HepG2 (cell line): Measurements from ENCODE around the gene CXADR. TPM values are rescaled to one million over a fixed set of nuclear protein-coding genes. Genes with fewer than 3 reads are reported as not detected.
A peak's percentile ranks its signal among the peaks of the same experiment; 100 is the strongest.

Source experiments
- FOXP4 ChIP-seq: sonication (generic); formaldehyde crosslinking; IDR thresholded peaks from 2 replicates; pipeline ENCODE4 v1.4.0; 2020; ENCODE audit warnings: missing genetic modification reagents
- HDAC2 ChIP-seq: sonication (generic); formaldehyde crosslinking; IDR thresholded peaks from 2 replicates; pipeline ENCODE4 v1.4.0; 2020; ENCODE audit warnings: missing genetic modification reagents
- HMG20A ChIP-seq: IDR thresholded peaks from 2 replicates; pipeline ENCODE4 v1.6.1; 2016; ENCODE audit warnings: borderline replicate concordance
- NR3C1 ChIP-seq: sonication (generic); formaldehyde crosslinking; IDR thresholded peaks from 2 replicates; pipeline ENCODE4 v1.4.0; 2020; ENCODE audit warnings: missing genetic modification reagents
- RBAK ChIP-seq: sonication (generic); formaldehyde crosslinking; IDR thresholded peaks from 2 replicates; pipeline ENCODE4 v1.5.1; 2020; ENCODE audit warnings: mild to moderate bottlenecking, missing genetic modification reagents
- RCOR2 ChIP-seq: IDR thresholded peaks from 2 replicates; pipeline ENCODE4 v1.6.1; 2016; ENCODE audit warnings: missing biosample characterization, missing genetic modification reagents
- RNF2 ChIP-seq: fragments of 450-650 bp; conservative IDR thresholded peaks from 2 replicates; pipeline ENCODE4 v1.6.1; 2016; ENCODE audit warnings: low read depth
- RORA ChIP-seq: sonication (generic); formaldehyde crosslinking; IDR thresholded peaks from 2 replicates; pipeline ENCODE4 v1.5.0; 2020; ENCODE audit warnings: mild to moderate bottlenecking, missing genetic modification reagents, moderate library complexity
- SALL2 ChIP-seq: sonication (generic); formaldehyde crosslinking; IDR thresholded peaks from 2 replicates; pipeline ENCODE4 v1.8.1; 2023; ENCODE audit warnings: mild to moderate bottlenecking, missing genetic modification reagents, inconsistent platforms
- TBL1XR1 ChIP-seq: fragments of 150-350 bp; IDR thresholded peaks from 2 replicates; pipeline ENCODE4 v1.6.1; 2014; ENCODE audit warnings: borderline replicate concordance, low read length; ENCODE audit not compliant: partially characterized antibody
- ZBTB49 ChIP-seq: sonication (generic); formaldehyde crosslinking; IDR thresholded peaks from 2 replicates; pipeline ENCODE4 v1.4.0; 2020; ENCODE audit warnings: missing genetic modification reagents, borderline replicate concordance
- ZMYM2 ChIP-seq: sonication (generic); formaldehyde crosslinking; IDR thresholded peaks from 2 replicates; pipeline ENCODE4 v1.8.0; 2022; ENCODE audit warnings: mild to moderate bottlenecking, missing genetic modification reagents
- ZMYM3 ChIP-seq: sonication (generic); formaldehyde crosslinking; IDR thresholded peaks from 2 replicates; pipeline ENCODE4 v1.5.1; 2020; ENCODE audit warnings: mild to moderate bottlenecking, missing genetic modification reagents
- ZNF260 ChIP-seq: sonication (generic); formaldehyde crosslinking; IDR thresholded peaks from 2 replicates; pipeline ENCODE4 v1.4.0; 2020; ENCODE audit warnings: missing genetic modification reagents, low read depth, mild to moderate bottlenecking, borderline replicate concordance
- ZNF512 ChIP-seq: sonication (generic); formaldehyde crosslinking; IDR thresholded peaks from 2 replicates; pipeline ENCODE4 v1.4.0; 2020; ENCODE audit warnings: mild to moderate bottlenecking, missing genetic modification reagents
- ZNF549 ChIP-seq: sonication (generic); formaldehyde crosslinking; IDR thresholded peaks from 2 replicates; pipeline ENCODE4 v1.5.0; 2020; ENCODE audit warnings: missing genetic modification reagents
- ZNF570 ChIP-seq: sonication (generic); formaldehyde crosslinking; IDR thresholded peaks from 2 replicates; pipeline ENCODE4 v1.4.0; 2020; ENCODE audit warnings: mild to moderate bottlenecking, missing genetic modification reagents, borderline replicate concordance
- ZNF687 ChIP-seq: sonication (generic); formaldehyde crosslinking; IDR thresholded peaks from 2 replicates; pipeline ENCODE4 v1.5.1; 2020; ENCODE audit warnings: mild to moderate bottlenecking, missing genetic modification reagents, moderate library complexity
- ZNF772 ChIP-seq: sonication (generic); formaldehyde crosslinking; IDR thresholded peaks from 2 replicates; pipeline ENCODE4 v1.5.0; 2020; ENCODE audit warnings: mild to moderate bottlenecking, missing genetic modification reagents
- ZNF781 ChIP-seq: sonication (generic); formaldehyde crosslinking; IDR thresholded peaks from 2 replicates; pipeline ENCODE4 v1.5.1; 2020; ENCODE audit warnings: borderline replicate concordance, mild to moderate bottlenecking, missing genetic modification reagents; ENCODE audit errors: not compliant biosample characterization
- ZNF816 ChIP-seq: sonication (generic); formaldehyde crosslinking; IDR thresholded peaks from 2 replicates; pipeline ENCODE4 v1.8.0; 2022; ENCODE audit warnings: missing genetic modification reagents, mild to moderate bottlenecking, borderline replicate concordance
- polyA plus RNA-seq, 8 experiments: library from polyadenylated mRNA; depleted of rRNA in 3 of 8; stranded (reverse) in 7 of 8; unstranded in 1 of 8; fragments of >200 nt; fragmentation: Illumina TruSeq in 4 of 8; extraction: Trizol in 4 of 8; gene quantifications; 2 replicates each; pipeline versions ENCODE4 v1.2.1 to v1.2.3, GENCODE V29; 2011 to 2016; ENCODE audit warnings: low read depth in 4 of 8, missing spikeins in 1 of 8, mixed read lengths in 1 of 8; ENCODE audit not compliant: insufficient read depth in 1 of 8
- total RNA-seq, 5 experiments: library from RNA; depleted of rRNA; stranded (reverse); fragments of >200 nt; fragmentation: Illumina TruSeq; extraction: Trizol; gene quantifications; 2 replicates each; pipeline ENCODE4 v1.2.3, GENCODE V29; 2016; ENCODE audit warnings: low read depth in 1 of 5

CXADR gene
- total and polyA plus RNA-seq, 2 of the 13 experiments (the other 11 are each of a cell fraction or from before 2014, with no cell fraction given), result 86.8 to 110 TPM

- TF ChIP-seq ZBTB49 (CRISPR knock-in tag) (no peak), ZMYM3 (CRISPR knock-in tag) (peak; percentile 50; the same call in 1 of the 2 replicates), ZNF260 (CRISPR knock-in tag) (no peak), RBAK (CRISPR knock-in tag) (no peak), HDAC2 (CRISPR knock-in tag) (peak; percentile 28; the same call in 1 of the 2 replicates), NR3C1 (CRISPR knock-in tag) (no peak), ZNF781 (no peak), ZNF816 (no peak), RNF2 (no peak), RCOR2 (CRISPR knock-in tag) (no peak), FOXP4 (CRISPR knock-in tag) (peak; percentile 38; the same call in 1 of the 2 replicates), TBL1XR1 (no peak), ZNF549 (CRISPR knock-in tag) (no peak), RORA (CRISPR knock-in tag) (no peak), ZNF772 (no peak), HMG20A (CRISPR knock-in tag) (peak; percentile 32; the same call in 1 of the 2 replicates), ZMYM2 (peak; percentile 23; the same call in 1 of the 2 replicates), ZNF687 (CRISPR knock-in tag) (peak; percentile 28; the same call in 1 of the 2 replicates), ZNF570 (CRISPR knock-in tag) (no peak), SALL2 (CRISPR knock-in tag) (0 out of 2 replicates have a peak, but pooled peaks have one; percentile 43), ZNF512 (CRISPR knock-in tag) (no peak)
Observed at GRCh38 chr21:17476006-17476405, 36.8 kb upstream of the CXADR start (continued).
